GM21360 (cell line): ENCODE data around the gene AGR2.

Experiments
- ATAC-seq: cut with Tn5 transposase; IDR thresholded peaks from one replicate; pipeline ENCODE4 v1.9.1; 2021; ENCODE audit warnings: mild to moderate bottlenecking, moderate library complexity; ENCODE audit not compliant: unreplicated experiment

Gene AGR2

GRCh38 chr7:16813232-16813616 lies 8.4 kb upstream of the AGR2 start:
- no peak for ATAC-seq

- ATAC-seq: no peak
Measured at GRCh38 chr7:16812542-16813231, 7.9 kb upstream of the AGR2 start.

GRCh38 chr7:16811551-16811950 lies 6.8 kb upstream of the AGR2 start:
- no peak for ATAC-seq

GRCh38 chr7:16810573-16810972 lies 5.8 kb upstream of the AGR2 start:
- no peak for ATAC-seq

- ATAC-seq: no peak
Measured at GRCh38 chr7:16810112-16810511, 5.3 kb upstream of the AGR2 start.

GRCh38 chr7:16805441-16805840 lies 642 bp upstream of the AGR2 start:
- ATAC-seq: no peak

GRCh38 chr7:16803881-16804673 lies 722 bp downstream of the AGR2 start:
- no peak for ATAC-seq

GRCh38 chr7:16803125-16803524 lies 1.7 kb downstream of the AGR2 start:
- no peak for ATAC-seq

GRCh38 chr7:16801579-16801978 lies 3.2 kb downstream of the AGR2 start:
- ATAC-seq: no peak

- peak; percentile 68 for ATAC-seq
Measured at GRCh38 chr7:16801111-16801542, 3.7 kb downstream of the AGR2 start.

- ATAC-seq: no peak
Measured at GRCh38 chr7:16795624-16796023, 9.2 kb downstream of the AGR2 start.

GRCh38 chr7:16794986-16795385 lies 9.8 kb downstream of the AGR2 start:
- no peak for ATAC-seq

- ATAC-seq: no peak
Measured at GRCh38 chr7:16791905-16792698, 12.7 kb downstream of the AGR2 start.

GRCh38 chr7:16791071-16791470 lies 13.7 kb downstream of the AGR2 start:
- no peak for ATAC-seq

GRCh38 chr7:16787127-16787526 lies 17.7 kb downstream of the AGR2 start:
- ATAC-seq: no peak

- ATAC-seq: no peak
Measured at GRCh38 chr7:16786257-16786656, 18.5 kb downstream of the AGR2 start.

GRCh38 chr7:16785846-16786245 lies 19.0 kb downstream of the AGR2 start:
- ATAC-seq: no peak

- no peak for ATAC-seq
Measured at GRCh38 chr7:16785321-16785720, 19.5 kb downstream of the AGR2 start.

GRCh38 chr7:16780596-16780995 lies 24.2 kb downstream of the AGR2 start:
- ATAC-seq: no peak

GRCh38 chr7:16779051-16779450 lies 25.7 kb downstream of the AGR2 start:
- no peak for ATAC-seq

GRCh38 chr7:16778476-16778875 lies 26.3 kb downstream of the AGR2 start:
- no peak for ATAC-seq

GRCh38 chr7:16776053-16776452 lies 28.7 kb downstream of the AGR2 start:
- no peak for ATAC-seq
